Subcutaneous adipose tissue (tissue), 4 donors: ENCODE data around the gene WNT10A. TPM values are rescaled to one million over a fixed set of nuclear protein-coding genes. Genes with fewer than 3 reads are reported as not detected.

Source experiments
- CTCF ChIP-seq: fragments of 450-650 bp; IDR thresholded peaks from one replicate; pipeline ENCODE4 v1.5.1; 2016; ENCODE audit warnings: low read depth, mild to moderate bottlenecking, control low read depth, antibody characterized with exemption, moderate library complexity
- total RNA-seq, 4 donors: library from RNA; depleted of rRNA; stranded (reverse); fragments of >200 nt; gene quantifications; one replicate each; pipeline ENCODE4 v1.1.0, GENCODE V29; 2016

WNT10A gene
- total RNA-seq, 4 donors from 2014 or later = not detected

DNA sequence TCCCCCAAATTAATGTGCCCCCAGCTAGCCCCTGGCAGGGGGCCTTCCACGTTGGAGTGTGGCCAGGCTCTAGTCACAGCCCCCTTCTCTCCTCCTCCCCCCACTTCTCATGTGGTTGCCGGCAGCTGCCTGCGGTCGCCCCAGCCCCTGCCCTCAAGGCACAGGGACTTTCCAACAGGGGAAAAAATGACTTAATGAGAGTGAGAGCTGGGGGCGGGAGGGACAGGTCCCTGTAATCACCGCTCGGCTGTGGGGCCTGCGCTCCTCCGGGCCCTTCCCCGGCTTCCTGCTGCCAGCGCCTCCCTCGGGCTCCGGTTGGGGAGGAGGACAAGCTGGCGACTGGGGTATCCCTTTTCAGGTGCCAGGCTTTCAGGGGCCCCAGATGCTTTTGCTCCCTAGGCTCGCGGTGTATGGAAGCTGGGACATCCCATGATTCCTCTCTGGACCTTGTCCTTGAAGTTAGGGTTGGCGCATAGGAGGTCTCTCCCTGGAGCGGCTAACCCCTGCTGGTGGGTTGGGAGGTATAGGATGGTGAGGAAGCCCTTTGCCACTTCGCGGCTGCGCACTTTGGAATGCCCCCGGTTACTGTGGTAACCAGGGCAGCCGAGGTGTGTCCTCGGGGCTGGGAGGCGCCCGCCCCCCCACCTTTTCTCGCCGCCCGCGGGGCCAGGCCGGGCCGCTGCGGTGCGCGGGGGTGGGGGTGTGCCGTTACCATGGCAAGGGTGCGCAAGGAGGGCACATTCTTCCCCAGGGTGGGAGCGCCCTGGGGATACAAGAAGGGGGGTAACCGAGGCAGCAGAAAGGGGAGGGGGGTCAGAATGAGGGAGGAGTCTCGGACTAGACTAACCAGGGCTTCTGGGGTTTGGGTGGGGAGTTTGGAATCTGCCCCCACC lies 16.1 kb downstream of the WNT10A start:
- TF ChIP-seq CTCF = no peak

DNA sequence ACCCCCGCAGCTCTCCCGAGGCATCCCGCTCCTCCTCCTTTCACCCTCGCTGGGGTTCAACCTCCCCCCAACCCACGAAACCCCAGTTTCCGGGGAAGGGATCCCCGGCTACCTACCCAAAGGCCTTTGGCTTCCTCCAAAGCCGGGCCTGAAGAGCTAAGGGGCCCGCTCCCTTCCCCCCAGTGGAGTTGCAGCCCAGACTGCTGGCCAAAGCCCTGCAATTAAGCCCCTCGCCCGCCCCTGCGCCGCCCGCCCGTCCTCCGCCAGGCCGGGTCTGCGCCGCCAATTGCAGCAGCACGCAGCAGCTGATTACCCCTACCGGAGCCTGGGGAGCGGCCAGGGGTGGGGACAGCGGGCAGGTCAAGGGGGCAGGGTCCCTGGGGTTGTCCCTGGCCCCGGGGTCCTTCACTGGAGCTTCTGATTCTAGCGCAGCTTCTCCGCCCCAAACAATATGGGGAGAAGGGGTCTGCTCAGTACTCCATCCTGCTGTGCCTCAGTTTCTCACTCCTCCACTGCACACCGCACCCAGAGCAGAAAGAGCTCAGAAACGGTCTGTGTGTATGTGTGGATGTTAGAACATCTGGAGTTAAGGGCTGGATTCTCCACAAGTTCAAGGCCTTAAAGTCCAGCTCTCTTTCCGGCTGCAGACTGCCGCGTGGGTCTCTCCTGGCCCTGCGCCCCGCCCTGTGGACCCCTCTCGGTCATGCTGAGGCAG lies 16.9 kb downstream of the WNT10A start:
- no peak for TF ChIP-seq CTCF

DNA sequence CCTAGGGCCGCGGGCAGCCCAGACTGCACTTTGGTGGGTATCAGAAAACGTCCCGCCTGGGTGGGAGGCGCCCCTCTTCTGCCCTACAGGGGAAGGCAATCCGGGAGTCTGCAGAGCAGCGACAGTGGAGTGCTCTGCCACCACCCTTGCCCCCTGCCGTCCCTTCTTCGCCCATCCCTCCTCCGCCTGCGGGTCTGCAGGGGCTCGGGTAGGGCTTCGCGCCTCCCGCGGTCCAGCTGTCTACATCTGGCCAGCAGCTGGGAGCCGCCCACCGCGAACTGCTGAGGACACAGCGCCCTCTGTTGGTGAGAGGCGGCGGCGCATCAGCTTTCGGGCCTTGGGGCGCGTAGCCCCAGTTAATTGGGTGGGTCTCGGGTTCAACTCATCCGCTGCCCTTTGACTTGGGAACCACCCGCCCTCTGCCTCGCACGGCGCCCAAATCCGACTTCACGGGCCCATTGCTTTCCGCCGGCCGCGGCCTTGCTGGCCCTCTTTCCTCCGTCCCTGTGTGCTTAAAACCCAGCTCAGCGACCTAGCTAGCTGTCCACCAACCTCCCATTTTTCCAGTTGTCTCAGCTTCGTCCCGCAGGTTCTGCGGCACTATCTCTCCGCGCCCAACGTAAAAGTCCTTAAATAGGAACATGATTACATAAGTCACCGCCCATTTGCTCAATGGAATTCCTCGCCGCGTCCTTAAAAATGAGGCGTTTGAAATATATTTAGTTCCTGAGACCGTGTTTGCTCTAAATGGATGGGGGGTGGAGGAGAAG lies 17.6 kb downstream of the WNT10A start:
- TF ChIP-seq CTCF = no peak

DNA sequence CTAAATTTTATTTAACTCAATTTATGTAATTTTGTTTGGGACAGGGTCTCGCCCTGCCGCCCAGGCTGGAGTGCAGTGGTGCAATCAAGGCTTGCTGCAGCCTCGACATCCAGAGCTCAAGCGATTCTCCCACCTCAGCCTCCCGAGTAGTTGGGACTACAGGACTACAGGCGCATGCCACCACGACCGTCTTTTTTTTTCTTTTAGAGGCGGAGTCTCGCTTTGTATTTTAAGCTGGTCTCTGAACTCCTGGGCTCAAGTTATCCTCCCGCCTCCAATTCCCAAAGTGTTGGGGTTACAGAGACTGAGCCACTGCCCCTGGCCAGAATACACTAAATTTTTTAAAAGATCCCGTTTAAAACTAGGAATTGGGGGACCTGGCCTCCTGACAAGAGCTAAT lies 18.5 kb downstream of the WNT10A start:
- TF ChIP-seq CTCF = no peak

DNA sequence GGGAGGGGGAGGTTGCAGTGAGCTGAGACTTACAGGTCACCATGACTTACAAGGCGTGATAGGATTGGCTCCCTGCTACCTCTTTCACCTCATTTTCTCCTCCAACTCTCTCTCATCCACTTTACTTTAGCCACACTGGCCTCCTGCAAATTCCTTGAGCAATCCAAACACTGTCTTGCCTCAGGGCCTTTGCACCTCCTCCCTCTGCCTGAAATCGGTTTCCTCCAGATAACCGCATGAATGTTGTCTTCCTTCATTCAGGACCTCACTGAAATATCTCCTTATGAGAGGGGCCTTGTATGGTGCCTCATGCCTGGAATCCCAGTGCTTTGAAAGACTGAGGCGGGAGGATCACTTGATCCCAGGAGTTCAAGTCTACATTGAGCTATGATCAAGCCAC lies 21.8 kb downstream of the WNT10A start:
- no peak for TF ChIP-seq CTCF

DNA sequence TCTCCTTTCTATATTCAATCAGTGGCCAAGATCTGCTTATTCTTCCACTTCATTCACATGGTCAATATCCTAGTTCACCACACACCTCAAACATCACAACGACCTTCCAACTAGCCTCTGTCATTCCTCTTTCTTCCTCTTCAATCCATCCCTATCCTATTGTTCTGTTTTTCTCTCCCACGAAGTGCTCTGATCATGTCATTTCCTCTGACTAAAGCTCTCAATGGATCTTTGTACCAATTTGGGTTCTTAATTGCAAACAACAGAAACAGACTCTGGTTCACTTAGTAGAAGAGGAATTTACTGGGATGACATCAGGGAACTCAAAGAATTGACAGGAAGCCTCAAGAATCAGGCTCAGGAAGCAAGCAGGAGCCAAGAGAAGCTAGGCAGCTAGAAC lies 23.5 kb downstream of the WNT10A start:
- no peak for TF ChIP-seq CTCF
